HG02571 (cell line): Measurements from ENCODE around the gene PLA2G6.

Experiments
- ATAC-seq: cut with Tn5 transposase; IDR thresholded peaks from one replicate; pipeline ENCODE4 v1.9.1; 2021; ENCODE audit warnings: mild to moderate bottlenecking, moderate library complexity; ENCODE audit not compliant: unreplicated experiment

Gene PLA2G6

DNA sequence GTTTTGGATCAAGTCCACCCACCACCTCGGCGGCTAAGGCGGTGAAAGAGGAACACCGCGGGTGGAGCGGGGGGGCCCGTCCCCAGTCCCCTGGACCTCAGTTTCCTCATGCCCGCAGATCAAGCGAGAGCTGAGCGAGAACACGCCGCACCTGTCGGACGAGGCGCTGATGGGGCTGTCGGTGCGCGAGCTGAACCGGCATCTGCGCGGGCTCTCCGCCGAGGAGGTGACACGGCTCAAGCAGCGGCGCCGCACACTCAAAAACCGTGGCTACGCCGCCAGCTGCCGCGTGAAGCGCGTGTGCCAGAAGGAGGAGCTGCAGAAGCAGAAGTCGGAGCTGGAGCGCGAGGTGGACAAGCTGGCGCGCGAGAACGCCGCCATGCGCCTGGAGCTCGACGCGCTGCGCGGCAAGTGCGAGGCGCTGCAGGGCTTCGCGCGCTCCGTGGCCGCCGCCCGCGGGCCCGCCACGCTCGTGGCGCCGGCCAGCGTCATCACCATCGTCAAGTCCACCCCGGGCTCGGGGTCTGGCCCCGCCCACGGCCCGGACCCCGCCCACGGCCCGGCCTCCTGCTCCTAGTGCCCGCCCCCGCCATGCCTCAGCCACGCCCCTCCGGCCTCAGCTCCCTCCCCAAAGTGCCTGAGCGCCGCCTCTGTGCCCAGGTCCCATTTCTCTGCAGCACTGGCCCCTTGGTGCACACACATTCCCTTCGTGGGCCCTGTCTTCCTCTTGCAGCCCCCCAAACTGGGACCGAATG lies 32.8 kb upstream of the PLA2G6 start:
- ATAC-seq, result no peak

DNA sequence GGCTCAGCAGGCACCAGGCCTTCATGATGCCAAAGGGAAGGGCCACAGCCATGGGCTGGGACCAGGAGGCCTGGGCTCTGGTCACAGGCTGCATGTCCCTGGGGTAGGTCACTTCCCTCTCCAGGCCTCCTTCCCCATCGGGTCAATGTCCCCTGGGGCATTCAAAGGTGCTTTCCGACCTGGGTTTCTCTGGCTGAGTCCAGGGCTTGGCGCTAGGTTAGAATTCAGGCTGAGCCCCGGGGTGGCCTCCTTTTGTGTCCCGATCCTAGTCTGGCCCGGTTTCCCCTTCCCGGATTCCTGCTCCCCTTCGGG lies 32.3 kb upstream of the PLA2G6 start:
- no peak for ATAC-seq

DNA sequence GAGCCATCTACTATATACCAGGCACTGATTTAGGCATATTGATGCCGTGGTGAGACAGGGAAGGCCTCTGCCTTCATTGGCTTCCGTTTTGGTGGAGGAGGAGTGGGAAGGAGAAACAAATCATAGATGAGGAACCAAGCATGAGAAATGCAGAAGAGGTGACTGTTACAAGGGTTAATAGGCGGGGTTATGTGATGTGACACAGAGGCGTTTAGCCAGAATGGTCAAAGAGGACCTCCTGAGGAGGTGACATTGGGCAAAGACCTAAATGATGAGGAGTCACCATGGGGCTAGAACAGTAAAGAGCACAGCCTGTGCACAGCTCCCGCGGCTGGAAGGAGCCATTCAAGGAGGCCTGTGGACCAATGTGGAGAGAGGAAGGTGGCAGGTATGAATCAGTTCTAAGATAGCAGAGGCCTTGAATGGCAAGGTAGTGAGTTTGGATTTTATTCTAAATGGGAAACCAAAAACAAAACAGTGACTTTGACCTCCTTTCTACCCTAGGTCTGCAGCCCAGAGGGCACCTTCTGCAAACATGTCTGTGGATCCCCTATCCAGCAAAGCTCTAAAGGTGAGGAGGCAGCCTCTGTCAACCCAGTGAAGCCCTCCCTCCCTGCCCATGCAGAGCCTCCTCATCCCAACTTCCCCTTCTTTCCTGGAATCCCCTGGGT lies 31.8 kb upstream of the PLA2G6 start:
- ATAC-seq, result no peak

DNA sequence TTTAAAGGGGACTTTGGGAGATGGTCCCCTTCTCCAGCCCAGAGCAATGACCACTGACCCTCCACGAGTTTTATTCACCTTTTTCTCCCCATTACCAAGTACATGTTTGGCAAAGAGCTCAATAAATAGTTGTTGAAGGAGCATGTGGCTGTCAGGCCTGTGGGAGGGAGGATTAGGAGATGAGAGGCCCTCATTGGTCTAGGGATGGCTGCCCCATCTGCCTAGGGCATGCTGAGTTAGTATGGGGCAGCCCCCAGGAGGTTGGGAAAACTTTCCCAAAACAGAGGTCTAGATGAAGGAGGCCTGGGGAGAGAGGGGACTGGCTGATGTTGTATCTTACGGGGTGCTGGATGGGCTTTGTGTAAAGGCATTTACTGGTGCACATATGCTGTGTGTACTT lies 30.8 kb upstream of the PLA2G6 start:
- ATAC-seq, result no peak

DNA sequence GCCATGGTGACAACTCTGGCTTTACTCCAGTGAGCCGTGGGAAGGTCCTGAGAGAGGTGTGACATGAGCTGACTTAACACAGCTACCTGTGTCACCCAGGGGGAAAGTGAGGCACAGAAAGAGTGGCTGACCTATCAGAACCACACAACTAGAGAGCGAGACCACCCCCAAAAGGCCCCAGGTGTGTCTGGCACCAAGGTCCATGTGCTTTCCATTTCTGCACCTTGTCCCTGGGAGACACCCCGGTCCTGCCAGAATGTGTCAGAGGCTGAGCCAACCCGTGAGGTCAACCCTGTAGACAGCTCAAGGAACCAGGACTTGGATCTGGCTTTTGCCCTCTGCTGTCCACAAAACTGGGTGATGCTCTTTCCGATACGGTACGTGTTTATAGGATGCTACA lies 29.9 kb upstream of the PLA2G6 start:
- ATAC-seq, result no peak

DNA sequence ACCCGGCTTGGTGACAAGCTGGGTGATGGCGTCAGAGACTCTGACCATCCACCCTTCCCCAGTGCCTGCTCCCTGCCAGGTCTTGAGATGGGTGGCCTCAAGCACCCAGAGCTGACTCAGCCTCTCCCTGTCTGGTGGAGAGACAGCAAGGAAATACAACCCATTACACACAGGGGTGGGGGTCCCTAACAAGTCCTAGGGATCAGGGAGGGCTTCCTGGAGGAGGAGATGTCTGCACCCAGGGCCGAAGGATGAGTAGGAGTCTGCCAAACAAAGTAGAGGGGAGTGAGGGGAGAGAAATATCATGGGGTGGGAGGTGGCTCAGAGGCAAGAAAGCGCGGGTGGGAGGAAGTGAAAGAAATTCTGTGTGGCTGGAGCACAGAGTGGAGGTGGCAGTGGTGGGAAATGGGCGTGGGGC lies 26.9 kb upstream of the PLA2G6 start:
- ATAC-seq, result no peak

DNA sequence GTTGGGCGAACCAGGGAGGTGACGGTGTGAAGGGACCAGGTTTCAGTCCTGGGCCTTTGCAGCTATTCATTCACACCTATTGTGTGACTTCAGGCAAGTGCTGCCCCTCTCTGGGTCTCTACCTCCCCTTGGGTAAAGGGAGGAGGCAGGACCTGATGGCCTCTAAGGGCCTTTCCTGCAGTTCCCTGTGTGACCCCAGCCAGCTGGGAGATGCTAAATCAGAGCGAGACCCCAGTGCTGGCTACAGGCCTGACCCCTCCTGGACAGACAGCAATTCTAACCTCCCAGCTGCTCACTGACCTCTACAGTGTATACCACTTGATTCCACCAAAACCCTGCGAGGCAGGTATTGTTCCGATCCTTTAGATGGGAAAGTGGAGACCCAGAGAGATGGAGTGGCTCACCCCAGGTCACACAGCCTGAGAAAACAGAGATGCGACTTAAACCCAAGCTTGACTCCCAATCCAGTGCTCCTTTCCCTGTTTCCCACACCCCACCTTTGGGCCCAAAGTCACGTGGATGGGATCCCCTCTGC lies 26.3 kb upstream of the PLA2G6 start:
- no peak for ATAC-seq

DNA sequence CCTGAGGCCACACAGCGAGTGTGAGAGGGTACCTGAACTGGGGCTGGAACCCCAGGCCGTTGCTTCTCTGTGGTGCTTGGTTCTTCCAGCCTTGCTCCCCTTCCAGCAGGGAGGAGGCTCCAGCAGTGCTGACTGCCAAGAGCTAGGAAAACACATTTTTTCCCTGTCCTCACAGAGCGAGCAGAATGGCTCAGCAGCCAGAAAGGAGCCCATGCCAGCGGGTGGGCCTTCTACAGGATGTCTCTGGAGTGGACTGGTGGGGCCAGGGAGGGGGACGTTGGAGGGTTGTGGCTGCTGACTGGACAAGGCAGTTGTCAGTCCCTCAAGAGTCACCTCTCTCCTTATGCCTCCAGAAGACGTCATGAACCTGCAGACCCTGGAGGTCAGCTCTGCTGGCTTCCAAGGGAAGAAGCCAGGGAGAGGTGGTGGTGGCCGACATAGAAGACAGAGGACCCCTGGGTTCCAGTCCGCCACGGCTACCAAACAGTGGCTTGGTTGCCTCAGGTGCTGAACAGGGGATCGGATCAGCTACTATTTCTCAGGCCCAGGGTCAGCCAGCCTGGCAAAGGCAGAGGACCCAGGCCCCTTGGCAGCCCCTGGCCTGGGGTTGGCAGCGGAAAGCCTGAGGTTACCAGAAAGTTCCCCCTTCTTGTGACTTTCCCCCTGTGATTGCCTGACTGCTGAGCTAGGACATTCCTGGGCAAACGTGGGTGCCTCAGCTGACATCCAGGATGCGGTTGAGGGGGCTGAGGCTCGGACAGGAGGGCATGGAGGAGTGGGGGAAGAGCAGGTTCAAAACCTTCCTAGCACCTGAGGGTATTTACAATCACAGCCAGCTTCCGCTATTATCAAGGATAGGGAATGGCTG lies 23.9 kb upstream of the PLA2G6 start:
- ATAC-seq, result no peak

DNA sequence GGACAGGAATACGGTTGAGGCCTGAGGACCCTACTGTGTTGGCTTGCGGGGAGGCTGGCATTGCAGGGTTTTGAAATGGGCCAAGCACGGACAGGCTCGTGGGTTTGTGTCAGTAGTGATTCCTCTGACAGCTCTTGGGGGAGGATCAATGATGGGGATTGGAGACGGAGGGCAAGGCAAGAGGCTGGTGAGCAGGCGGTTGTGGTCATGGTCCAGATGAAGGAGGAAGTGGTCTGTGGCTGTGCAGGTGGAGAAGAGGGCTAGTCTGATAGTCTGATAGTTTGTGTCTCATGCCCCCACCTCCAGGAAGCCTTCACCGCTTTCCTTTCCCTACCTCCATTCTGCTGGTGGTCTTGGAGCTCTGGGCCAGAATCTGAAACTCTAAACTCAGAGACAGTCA lies 23.2 kb upstream of the PLA2G6 start:
- ATAC-seq, result no peak

DNA sequence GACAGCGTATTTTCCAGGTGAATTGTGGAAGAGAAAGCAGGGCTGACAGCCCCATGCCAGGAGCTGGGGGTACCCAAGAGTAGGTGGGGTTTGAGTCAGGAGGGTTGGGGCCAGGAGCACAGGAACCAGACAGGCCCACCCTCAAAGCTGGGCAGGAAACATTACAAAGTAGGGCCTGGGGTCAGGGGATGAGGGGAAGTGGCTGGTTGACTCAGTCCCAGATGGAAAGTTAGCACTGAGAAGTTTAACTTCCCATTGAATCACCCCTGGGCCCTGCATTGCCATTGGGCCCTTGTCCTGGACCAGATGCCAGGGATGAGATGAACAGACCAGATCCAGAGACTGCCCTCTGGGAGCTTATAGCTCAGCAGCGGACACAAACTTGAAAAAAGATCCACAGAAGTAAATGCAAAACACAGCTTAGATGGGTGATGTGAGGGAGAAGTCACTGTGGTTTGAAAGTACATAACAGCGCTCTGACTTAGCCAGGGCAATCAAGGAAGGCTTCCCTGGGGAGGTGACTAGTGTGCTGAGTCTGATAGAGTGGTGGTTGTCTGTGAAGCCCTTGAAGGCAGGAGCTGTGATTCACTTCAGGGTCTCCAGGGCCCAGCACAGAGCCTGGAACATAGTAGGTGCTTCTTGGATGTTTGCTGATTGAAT lies 22.4 kb upstream of the PLA2G6 start:
- no peak for ATAC-seq

DNA sequence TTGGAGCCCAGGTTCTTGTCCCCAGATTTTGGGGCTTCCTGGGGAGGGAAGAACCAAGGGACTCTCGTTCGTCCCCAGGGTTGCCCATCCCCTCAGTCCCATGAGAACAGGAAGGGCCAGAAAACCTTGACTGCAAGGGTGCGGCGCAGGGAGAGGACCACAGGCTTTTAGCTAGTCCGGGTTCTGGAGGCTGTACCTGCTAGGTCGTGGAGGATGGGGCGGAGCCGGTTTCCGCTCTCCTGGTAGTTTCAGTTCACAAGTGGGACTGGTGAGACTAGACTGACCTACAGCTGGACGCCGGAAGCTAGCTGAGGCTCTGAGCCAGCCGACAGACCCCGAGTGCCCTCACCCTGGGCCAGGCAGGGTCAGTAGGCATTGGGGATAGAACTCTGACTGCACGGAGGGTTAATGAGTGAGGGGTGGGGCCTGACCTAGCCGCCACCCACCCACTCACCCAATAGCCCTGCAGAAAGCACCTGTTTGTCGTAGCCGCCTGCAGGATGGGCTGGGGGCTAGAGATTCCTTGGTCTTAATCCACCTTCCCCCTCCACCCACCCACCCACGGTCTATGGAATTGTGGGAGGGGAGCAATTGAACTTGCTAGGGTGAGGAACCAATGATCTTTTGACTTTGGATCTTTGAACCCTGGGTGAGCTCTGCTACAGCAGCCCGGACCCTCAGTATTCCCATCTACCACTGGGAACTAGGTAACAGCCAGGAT lies 21.6 kb upstream of the PLA2G6 start:
- ATAC-seq, result no peak

DNA sequence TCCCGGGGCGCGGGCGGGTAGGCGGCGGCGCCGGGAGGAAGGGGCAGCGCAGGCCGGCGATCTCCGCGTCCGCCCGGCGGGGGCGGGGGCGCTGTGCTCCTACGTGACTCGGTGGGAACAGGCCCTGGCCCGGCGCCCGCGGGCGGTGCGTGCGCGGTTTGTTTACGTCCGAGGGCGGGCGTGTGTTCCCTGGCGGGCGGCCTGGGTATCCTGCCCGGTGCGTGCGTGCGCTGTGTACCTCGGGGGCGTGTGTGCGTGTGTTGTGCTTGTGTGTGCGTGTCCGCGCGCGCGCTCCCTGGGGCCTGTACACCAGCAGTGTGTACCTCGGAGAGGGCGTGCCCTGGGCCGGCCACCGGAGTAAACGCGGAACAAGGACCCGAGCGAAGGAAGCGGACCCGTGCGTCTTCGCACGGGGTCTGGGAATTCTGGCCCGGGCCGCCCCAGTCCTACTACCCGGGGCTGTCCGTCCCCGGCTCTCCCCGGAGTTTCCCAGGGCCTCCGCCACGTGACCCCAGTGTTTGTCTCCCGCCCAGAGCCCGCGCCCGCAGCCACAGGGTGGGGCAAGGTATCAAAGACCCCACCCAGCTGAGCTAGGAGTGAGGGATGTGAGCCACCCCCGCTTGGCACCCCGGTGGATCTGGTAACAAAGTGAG lies 20.9 kb upstream of the PLA2G6 start:
- ATAC-seq, result peak; percentile 22

DNA sequence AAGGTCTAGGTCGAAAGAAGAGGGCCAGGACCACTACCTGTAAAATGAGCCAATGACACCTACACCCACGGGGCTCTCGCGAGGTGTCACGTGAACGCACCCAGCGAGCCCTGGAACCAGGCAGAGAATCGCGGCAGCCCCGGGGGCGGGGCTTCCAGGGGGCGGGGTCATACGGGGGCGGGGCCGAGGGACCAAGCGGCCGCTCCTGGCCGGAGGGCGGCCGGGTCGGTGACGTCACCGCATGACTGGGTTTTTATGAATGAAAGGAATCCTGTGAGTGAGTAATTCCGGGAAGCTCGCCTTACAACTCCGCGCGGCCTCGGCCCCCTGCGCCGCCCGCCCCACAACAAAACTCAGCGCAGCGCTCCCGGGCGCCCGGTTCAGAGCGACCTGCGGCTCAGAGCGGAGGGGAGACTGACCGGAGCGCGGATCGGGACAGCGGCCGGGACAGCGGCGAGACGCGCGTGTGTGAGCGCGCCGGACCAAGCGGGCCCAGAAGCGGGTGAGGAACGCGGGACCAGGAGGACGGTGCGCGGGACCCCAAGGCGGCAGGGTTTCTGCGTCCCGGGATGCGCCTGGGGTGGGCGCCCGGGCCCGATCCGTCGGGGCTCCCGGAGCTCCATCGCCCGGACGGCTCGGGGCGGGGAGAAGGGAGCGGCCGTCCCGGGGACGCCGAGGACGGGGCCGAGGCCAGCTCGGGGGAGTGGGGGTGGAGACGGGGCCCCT lies 20.2 kb upstream of the PLA2G6 start, which contains the start of gene MAFF:
Gene MAFF, plus strand, starts transcription at position 284 of the 726 bp plus-strand sequence. CDS start 11,860 bp downstream, outside the sequence.
- peak; percentile 47 for ATAC-seq

DNA sequence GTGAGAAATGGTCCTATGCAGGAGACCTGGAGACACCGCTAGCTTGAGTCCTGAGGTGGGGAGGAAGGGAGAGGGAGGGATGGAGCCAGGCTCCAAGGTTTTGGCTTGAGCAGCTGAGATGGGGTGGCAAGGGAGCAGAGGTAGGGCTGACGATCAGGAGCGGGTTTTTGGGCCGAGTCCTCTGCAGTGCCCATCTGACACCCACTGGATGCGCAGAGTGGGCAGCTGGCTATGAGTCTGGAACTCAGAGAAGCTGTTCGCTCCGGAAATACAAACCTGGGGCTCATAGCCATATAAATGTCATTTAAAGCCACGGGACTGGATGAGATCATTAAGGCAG lies 19.7 kb upstream of the PLA2G6 start:
- ATAC-seq, result peak; percentile 1

DNA sequence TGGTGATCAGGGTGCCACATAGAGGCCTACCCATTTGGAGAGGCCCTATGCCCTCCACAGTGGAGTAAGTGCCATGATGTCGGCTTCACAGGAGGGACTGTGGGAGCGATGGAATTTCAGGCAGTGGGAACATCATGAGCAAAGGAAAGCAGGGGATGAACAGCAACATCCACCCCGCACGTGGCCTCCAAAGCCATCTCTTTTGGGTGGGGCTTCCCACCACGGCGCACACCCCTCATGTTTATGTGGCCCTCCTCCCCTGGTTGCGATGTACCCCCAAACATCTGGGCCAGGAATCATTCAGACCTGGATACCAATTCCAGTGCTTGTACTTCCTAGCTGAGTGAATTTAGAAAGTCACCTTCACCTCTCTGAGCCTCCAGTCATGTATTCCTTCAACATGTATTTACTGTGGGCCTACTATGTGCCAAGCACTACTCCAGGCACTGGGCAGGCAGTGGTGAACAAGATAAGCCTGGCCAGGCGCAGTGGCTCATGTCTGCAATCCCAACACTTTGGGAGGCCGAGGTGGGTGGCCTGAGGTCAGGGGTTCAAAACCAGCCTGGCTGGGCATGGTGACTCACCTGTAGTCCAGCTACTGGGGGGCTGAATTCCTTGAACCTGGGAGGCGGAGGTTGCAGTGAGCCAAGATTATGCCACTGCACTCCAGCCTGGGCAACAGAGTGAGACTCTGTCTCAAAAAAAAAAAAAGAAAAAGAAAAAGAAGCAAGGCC lies 18.4 kb upstream of the PLA2G6 start:
- no peak for ATAC-seq

DNA sequence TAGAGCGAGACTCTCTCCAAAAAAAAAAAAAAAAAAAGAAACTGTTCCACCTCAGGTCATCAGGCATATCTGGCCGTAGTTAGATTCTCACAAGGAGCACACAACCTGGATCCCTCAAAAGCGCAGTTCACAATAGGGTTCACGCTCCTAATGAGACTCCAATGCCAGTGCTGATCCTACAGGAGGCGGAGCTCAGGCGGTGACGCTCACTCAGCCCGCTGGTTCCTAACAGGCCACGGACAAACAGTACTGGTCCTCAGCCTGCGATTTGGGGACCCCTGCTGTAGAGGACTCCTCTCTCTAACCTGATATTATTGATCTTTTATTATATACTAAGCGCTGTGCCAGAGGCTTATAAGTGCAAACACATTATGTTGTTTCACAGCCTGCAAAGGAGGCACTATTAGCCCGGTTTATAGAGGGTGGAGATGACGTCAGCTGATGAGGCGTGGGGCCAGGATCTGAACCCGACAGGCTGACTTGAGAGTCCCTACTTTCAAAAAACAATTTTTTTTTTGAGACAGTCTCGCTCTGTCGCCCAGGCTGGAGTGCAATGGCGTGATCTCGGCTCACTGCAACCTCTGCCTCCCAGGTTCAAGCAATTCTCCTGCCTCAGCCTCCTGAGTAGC lies 15.3 kb upstream of the PLA2G6 start:
- no peak for ATAC-seq

DNA sequence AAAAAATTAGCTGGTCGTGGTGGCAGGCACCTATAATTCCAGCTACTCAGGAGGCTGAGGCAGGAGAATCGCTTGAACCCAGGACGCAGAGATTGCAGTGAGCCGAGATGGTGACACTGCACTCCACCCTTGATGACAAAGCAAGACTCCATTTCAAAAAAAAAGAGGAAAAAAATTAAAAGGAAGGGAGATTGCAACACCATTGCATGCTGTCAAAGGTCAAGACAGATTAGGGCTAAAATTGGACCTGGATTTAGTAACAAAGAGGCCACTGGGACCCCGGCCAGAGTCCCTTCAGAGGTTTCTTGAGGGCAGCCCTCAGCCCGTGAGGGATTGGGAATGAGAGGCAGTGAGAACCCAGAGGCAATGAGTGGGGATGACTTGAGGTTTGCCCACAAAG lies 11.9 kb upstream of the PLA2G6 start:
- no peak for ATAC-seq

DNA sequence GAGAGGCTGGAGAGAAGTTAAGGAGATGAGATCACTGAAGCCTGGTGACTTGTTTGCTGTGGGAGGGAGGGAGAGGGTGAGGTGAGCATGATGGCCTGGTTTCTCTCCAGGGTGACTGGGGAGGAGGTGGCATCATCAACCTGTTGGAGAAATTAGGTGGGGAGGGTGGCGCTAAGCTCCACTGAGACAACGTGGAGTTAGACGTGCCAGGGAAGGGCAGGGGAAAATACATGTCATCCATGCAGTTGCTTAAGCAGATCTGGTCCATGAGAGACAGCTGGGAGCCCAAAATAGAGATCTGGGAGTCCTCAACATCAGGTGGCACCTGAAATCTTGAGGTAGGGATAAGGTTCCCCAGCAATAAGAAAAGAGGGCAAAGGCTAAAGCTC lies 10.8 kb upstream of the PLA2G6 start:
- no peak for ATAC-seq
